ENCODE results near the gene TMEM208.

- TF ChIP-seq CTCF (IDR thresholded peaks at IDR 0.05; ENCODE audit: low read depth, low read length) = no peak
- no peak for TF ChIP-seq POLR2A (IDR thresholded peaks at IDR 0.05; ENCODE audit: extremely low read depth, insufficient read length)
- TF ChIP-seq MYC (IDR thresholded peaks at IDR 0.05; ENCODE audit: low read depth, low read length) = no peak
- no peak for TF ChIP-seq MAX (IDR thresholded peaks at IDR 0.05; ENCODE audit: low read depth, low read length)
Measured at GRCh38 chr16:67227567-67227921, 614 bp downstream of the TMEM208 start.
